ENCODE measurements around the gene PCSK4.

PCSK4 gene

DNA sequence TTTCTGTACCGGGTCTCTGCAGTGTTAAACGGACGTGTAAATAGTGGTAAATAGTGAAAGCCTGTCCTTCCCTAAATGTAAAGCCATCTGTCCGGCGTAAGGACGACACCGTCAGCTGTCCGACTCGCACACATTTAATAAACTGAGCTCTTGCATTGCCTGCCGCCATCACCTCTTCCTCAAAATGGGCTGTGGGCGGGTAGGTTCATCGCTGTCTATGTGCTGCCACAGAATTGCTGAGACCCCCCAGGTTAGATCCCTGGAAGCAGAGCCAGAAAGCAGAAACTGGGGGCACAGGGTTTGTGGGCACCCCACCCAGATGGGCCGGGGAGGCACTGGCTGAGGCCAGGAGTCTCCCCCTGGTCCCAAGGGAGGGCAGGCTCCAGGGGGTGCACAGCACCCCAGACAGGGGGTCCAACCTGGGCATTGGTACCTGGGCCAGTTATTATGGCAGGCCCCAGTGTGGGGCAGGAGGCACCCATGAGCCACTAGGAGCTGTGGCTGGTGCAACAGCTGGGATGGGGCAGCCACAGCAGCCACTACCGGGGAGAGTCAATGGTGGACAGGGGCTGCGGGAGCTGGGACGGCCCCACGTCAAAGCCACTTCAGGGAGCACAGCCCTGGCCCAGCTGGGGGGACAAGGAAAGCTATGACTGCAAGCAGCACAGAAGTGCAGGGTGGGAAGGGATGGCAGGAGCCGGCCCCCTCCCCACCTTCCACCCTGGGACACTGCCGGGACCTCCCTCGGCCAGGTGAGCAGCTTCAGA, 16.9 kb downstream of the PCSK4 start:
- ChIA-PET CTCF (interaction anchor here (0.6 to 0.7 kb wide), 2 partner anchors 73 to 170 kb away, joined by 3 read pairs; no protein-coding TSS in a partner anchor), POLR2A (interaction anchor here (0.6 to 2.1 kb wide), 5 partner anchors 17 to 204 kb away, joined by 3 to 5 read pairs (median 3); partner anchors contain the start of genes CIRBP and REEP6)
- Histone ChIP-seq H3K36me3 (ENCODE audit: control insufficient read depth in 2 of 2, insufficient read depth in 1 of 2, low read length in 2 of 2) (peaks cover 4 to 28% of the 10 kb centered on the region in 2 experiments; a peak in 2 of 3 replicates), H3K4me3 (ENCODE audit: low read depth, low read length) (no peak overlapping the region), H3K9me3 (ENCODE audit: control insufficient read depth, insufficient read depth, low read depth, low read length) (no peaks in the 10 kb centered on the region), H3K4me1 (ENCODE audit: control insufficient read depth, insufficient read depth, low read length) (peaks cover 12% of the 10 kb centered on the region), H3K27ac (ENCODE audit: extremely low read depth, low read depth, low read length) (no peak overlapping the region)
- TF ChIP-seq GLIS2 (tag by site-specific recombination; IDR thresholded peaks at IDR 0.05) = peak; percentile 53; the same call in 1 of the 2 replicates
- TF ChIP-seq GLIS1 (tag by site-specific recombination; IDR thresholded peaks at IDR 0.05) = peak; percentile 32; the same call in 1 of the 2 replicates
- TF ChIP-seq ZNF404 (tag by site-specific recombination; IDR thresholded peaks at IDR 0.05) = no peak

DNA sequence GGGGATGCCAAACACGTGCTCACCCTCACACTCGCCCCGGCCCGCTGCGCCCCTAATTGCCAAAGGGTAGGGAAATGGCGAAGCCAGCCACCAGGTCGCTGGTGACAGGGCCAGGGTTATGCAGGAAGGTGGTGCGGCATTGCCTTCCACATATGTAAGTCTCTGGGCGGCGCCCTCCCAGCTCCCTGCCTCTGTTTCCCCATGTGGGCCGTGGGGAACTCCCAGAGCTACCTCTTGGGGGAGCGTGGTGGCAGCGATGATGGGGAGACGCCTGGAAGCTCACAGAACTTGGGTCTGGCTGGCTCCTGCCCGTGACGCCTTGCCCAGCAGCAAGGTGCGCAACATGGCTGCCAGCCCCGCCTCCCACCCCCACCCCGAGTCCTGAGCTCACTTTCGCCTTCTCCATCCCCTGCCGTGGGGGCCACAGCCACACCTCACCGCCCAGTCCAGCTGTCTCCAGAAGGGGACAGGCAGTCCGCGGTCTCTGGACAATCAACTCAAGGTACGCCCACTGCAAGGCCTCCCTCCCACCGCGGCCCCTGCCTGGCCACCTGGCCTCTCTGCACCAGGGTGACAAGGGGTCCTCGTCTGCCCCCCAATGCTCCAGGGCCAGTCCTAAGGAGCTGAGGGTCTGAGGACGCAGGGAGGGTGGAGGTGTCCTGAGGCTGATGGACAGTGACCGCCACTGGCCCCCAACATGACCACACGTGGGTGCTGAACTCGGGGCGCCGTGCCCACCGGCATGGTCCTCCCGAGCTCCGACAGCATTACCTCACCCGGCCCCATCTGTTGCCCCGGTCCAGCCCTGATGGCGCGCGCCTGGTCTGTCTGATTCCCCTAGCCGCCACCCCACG, 17.7 kb downstream of the PCSK4 start:
- CTCF ChIA-PET = interaction anchor here (0.7 to 0.9 kb wide), 2 partner anchors 74 to 193 kb away, joined by 3 read pairs; no protein-coding TSS in a partner anchor
- no peak for TF ChIP-seq ZNF747 (tag by site-specific recombination; IDR thresholded peaks at IDR 0.05)
- TF ChIP-seq ZBTB10 (tag by site-specific recombination; IDR thresholded peaks at IDR 0.05) = peak; percentile 47; the same call in 1 of the 2 replicates
- TF ChIP-seq, protein P1, sequence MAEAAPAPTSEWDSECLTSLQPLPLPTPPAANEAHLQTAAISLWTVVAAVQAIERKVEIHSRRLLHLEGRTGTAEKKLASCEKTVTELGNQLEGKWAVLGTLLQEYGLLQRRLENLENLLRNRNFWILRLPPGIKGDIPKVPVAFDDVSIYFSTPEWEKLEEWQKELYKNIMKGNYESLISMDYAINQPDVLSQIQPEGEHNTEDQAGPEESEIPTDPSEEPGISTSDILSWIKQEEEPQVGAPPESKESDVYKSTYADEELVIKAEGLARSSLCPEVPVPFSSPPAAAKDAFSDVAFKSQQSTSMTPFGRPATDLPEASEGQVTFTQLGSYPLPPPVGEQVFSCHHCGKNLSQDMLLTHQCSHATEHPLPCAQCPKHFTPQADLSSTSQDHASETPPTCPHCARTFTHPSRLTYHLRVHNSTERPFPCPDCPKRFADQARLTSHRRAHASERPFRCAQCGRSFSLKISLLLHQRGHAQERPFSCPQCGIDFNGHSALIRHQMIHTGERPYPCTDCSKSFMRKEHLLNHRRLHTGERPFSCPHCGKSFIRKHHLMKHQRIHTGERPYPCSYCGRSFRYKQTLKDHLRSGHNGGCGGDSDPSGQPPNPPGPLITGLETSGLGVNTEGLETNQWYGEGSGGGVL (tag by site-specific recombination; IDR thresholded peaks at IDR 0.05) = no peak
- no peak for TF ChIP-seq ZNF624 (tag by site-specific recombination; IDR thresholded peaks at IDR 0.05)
- TF ChIP-seq ZNF488 (tag by site-specific recombination; IDR thresholded peaks at IDR 0.05) = no peak
- TF ChIP-seq GFI1B (tag by site-specific recombination; IDR thresholded peaks at IDR 0.05) = no peak
- TF ChIP-seq ZNF707 (tag by site-specific recombination; IDR thresholded peaks at IDR 0.05) = no peak
- TF ChIP-seq ZNF768 (tag by site-specific recombination; IDR thresholded peaks at IDR 0.05) = no peak
- TF ChIP-seq ZNF292 (tag by site-specific recombination; IDR thresholded peaks at IDR 0.05; ENCODE audit: borderline replicate concordance, low read depth) = no peak
- no peak for TF ChIP-seq SCRT1 (tag by site-specific recombination; IDR thresholded peaks at IDR 0.05; ENCODE audit: borderline replicate concordance)
- TF ChIP-seq BCL11B (tag by site-specific recombination; IDR thresholded peaks at IDR 0.05; ENCODE audit: low read depth) = peak; percentile 61
- TF ChIP-seq, protein P2, sequence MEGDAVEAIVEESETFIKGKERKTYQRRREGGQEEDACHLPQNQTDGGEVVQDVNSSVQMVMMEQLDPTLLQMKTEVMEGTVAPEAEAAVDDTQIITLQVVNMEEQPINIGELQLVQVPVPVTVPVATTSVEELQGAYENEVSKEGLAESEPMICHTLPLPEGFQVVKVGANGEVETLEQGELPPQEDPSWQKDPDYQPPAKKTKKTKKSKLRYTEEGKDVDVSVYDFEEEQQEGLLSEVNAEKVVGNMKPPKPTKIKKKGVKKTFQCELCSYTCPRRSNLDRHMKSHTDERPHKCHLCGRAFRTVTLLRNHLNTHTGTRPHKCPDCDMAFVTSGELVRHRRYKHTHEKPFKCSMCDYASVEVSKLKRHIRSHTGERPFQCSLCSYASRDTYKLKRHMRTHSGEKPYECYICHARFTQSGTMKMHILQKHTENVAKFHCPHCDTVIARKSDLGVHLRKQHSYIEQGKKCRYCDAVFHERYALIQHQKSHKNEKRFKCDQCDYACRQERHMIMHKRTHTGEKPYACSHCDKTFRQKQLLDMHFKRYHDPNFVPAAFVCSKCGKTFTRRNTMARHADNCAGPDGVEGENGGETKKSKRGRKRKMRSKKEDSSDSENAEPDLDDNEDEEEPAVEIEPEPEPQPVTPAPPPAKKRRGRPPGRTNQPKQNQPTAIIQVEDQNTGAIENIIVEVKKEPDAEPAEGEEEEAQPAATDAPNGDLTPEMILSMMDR (tag by site-specific recombination; IDR thresholded peaks at IDR 0.05) = no peak
- no peak for TF ChIP-seq ZBTB20 (tag by site-specific recombination; IDR thresholded peaks at IDR 0.05)
- TF ChIP-seq MZF1 (tag by site-specific recombination; IDR thresholded peaks at IDR 0.05; ENCODE audit: borderline replicate concordance) = no peak
- TF ChIP-seq, protein P3, sequence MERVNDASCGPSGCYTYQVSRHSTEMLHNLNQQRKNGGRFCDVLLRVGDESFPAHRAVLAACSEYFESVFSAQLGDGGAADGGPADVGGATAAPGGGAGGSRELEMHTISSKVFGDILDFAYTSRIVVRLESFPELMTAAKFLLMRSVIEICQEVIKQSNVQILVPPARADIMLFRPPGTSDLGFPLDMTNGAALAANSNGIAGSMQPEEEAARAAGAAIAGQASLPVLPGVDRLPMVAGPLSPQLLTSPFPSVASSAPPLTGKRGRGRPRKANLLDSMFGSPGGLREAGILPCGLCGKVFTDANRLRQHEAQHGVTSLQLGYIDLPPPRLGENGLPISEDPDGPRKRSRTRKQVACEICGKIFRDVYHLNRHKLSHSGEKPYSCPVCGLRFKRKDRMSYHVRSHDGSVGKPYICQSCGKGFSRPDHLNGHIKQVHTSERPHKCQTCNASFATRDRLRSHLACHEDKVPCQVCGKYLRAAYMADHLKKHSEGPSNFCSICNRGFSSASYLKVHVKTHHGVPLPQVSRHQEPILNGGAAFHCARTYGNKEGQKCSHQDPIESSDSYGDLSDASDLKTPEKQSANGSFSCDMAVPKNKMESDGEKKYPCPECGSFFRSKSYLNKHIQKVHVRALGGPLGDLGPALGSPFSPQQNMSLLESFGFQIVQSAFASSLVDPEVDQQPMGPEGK (tag by site-specific recombination; IDR thresholded peaks at IDR 0.05) = no peak
- TF ChIP-seq ZNF24 (tag by site-specific recombination; IDR thresholded peaks at IDR 0.05) = no peak
- no peak for TF ChIP-seq ZNF423 (tag by site-specific recombination; IDR thresholded peaks at IDR 0.05)
- TF ChIP-seq, protein P4, sequence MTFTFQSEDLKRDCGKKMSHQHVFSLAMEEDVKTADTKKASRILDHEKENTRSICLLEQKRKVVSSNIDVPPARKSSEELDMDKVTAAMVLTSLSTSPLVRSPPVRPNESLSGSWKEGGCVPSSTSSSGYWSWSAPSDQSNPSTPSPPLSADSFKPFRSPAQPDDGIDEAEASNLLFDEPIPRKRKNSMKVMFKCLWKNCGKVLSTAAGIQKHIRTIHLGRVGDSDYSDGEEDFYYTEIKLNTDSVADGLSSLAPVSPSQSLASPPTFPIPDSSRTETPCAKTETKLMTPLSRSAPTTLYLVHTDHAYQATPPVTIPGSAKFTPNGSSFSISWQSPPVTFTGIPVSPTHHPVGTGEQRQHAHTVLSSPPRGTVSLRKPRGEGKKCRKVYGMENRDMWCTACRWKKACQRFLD (tag by site-specific recombination; IDR thresholded peaks at IDR 0.05) = no peak

More for the DNA sequence above, 17.7 kb downstream of the PCSK4 start:
- Histone ChIP-seq H3K4me3 (ENCODE audit: low read depth, low read length) (no peak overlapping the region), H3K9me3 (ENCODE audit: control insufficient read depth, insufficient read depth, low read depth, low read length) (no peaks in the 10 kb centered on the region), H3K27ac (ENCODE audit: extremely low read depth, low read depth, low read length) (no peak overlapping the region), H3K36me3 (ENCODE audit: control insufficient read depth in 2 of 2, insufficient read depth in 1 of 2, low read length in 2 of 2) (peaks cover 4 to 27% of the 10 kb centered on the region in 2 experiments; a peak in 2 of 3 replicates), H3K4me1 (ENCODE audit: control insufficient read depth, insufficient read depth, low read length) (peaks cover 12% of the 10 kb centered on the region)
- POLR2A ChIA-PET = interaction anchor here (0.6 to 2.2 kb wide), 10 partner anchors 13 to 204 kb away, joined by 3 to 6 read pairs (median 4); partner anchors contain the start of genes CIRBP and REEP6

All from HEK293 (cell line).